GM12873 (cell line): Measurements from ENCODE around the gene GLIS1.

Source experiments
- CTCF ChIP-seq: IDR thresholded peaks from 2 replicates; pipeline ENCODE4 v1.5.1; 2012; ENCODE audit warnings: low read depth, mild to moderate bottlenecking, moderate library complexity, low read length, control low read depth; ENCODE audit not compliant: insufficient read depth; ENCODE audit errors: missing control alignments

Gene GLIS1

GRCh38 chr1:53504901-53505300 lies 234.1 kb downstream of the GLIS1 start:
- TF ChIP-seq CTCF = no peak

- TF ChIP-seq CTCF = no peak
Observed at GRCh38 chr1:53503433-53504217, 235.3 kb downstream of the GLIS1 start.

GRCh38 chr1:53502641-53503432 lies 236.1 kb downstream of the GLIS1 start:
- TF ChIP-seq CTCF = no peak

GRCh38 chr1:53501065-53502005 lies 237.6 kb downstream of the GLIS1 start:
- no peak for TF ChIP-seq CTCF

- TF ChIP-seq CTCF = no peak
Observed at GRCh38 chr1:53500204-53501064, 238.5 kb downstream of the GLIS1 start.

- TF ChIP-seq CTCF = no peak
Observed at GRCh38 chr1:53499257-53500203, 239.4 kb downstream of the GLIS1 start.
